HG02759 (cell line): ENCODE data around the gene GPR31.
"Not testable (repeated sequence)": the region's sequence is repeated elsewhere in the genome, so short reads cannot be mapped to it uniquely, and the experiment has no call there.

Experiments used
- ATAC-seq: cut with Tn5 transposase; IDR thresholded peaks from one replicate; pipeline ENCODE4 v1.9.1; 2021; ENCODE audit warnings: mild to moderate bottlenecking, moderate library complexity; ENCODE audit not compliant: unreplicated experiment

GPR31 gene

GRCh38 chr6:167157863-167158262 is at the start of gene GPR31:
TSS of gene GPR31 (minus strand) at chr6:167157980. CDS start at chr6:167157831, 149 bp downstream.
- ATAC-seq: no peak

GRCh38 chr6:167207527-167207926 is 49.7 kb upstream of the GPR31 start:
- no peak for ATAC-seq

- ATAC-seq: not testable (repeated sequence)
Observed at GRCh38 chr6:167205316-167205715, 47.5 kb upstream of the GPR31 start.

GRCh38 chr6:167204059-167204348 is 46.2 kb upstream of the GPR31 start:
- not testable (repeated sequence) for ATAC-seq

- ATAC-seq: not testable (repeated sequence)
Observed at GRCh38 chr6:167203261-167204058, 45.7 kb upstream of the GPR31 start.

GRCh38 chr6:167202613-167203012 is 44.8 kb upstream of the GPR31 start:
- not testable (repeated sequence) for ATAC-seq

GRCh38 chr6:167200806-167201205 is 43.0 kb upstream of the GPR31 start:
- ATAC-seq: no peak

GRCh38 chr6:167195941-167196610 is 38.3 kb upstream of the GPR31 start:
- not testable (repeated sequence) for ATAC-seq

GRCh38 chr6:167193515-167194125 is 35.8 kb upstream of the GPR31 start:
- not testable (repeated sequence) for ATAC-seq

- not testable (repeated sequence) for ATAC-seq
Observed at GRCh38 chr6:167191043-167191583, 33.3 kb upstream of the GPR31 start.

GRCh38 chr6:167187275-167187674 is 29.5 kb upstream of the GPR31 start:
- not testable (repeated sequence) for ATAC-seq

GRCh38 chr6:167185101-167185500 is 27.3 kb upstream of the GPR31 start:
- ATAC-seq: not testable (repeated sequence)

- ATAC-seq: peak; percentile 83
Observed at GRCh38 chr6:167182913-167183314, 25.1 kb upstream of the GPR31 start.

- ATAC-seq: not testable (repeated sequence)
Observed at GRCh38 chr6:167181351-167181750, 23.6 kb upstream of the GPR31 start.

GRCh38 chr6:167180086-167180485 is 22.3 kb upstream of the GPR31 start:
- ATAC-seq: not testable (repeated sequence)

- ATAC-seq: not testable (repeated sequence)
Observed at GRCh38 chr6:167178896-167179655, 21.3 kb upstream of the GPR31 start.

- ATAC-seq: not testable (repeated sequence)
Observed at GRCh38 chr6:167177271-167177670, 19.5 kb upstream of the GPR31 start.

- ATAC-seq: not testable (repeated sequence)
Observed at GRCh38 chr6:167172011-167172410, 14.2 kb upstream of the GPR31 start.

- not testable (repeated sequence) for ATAC-seq
Observed at GRCh38 chr6:167171300-167171699, 13.5 kb upstream of the GPR31 start.

- not testable (repeated sequence) for ATAC-seq
Observed at GRCh38 chr6:167169867-167170266, 12.1 kb upstream of the GPR31 start.

GRCh38 chr6:167168296-167168695 is 10.5 kb upstream of the GPR31 start:
- not testable (repeated sequence) for ATAC-seq
